ENCODE results near the gene RCBTB1. TPM values are rescaled to one million over a fixed set of nuclear protein-coding genes. Genes with fewer than 3 reads are reported as not detected.
"Not testable (repeated sequence)": the region's sequence is repeated elsewhere in the genome, so short reads cannot be mapped to it uniquely, and the experiment has no call there.

RCBTB1 gene
- total RNA-seq, 1 experiment from 2014 or later = 14.8 TPM

DNA sequence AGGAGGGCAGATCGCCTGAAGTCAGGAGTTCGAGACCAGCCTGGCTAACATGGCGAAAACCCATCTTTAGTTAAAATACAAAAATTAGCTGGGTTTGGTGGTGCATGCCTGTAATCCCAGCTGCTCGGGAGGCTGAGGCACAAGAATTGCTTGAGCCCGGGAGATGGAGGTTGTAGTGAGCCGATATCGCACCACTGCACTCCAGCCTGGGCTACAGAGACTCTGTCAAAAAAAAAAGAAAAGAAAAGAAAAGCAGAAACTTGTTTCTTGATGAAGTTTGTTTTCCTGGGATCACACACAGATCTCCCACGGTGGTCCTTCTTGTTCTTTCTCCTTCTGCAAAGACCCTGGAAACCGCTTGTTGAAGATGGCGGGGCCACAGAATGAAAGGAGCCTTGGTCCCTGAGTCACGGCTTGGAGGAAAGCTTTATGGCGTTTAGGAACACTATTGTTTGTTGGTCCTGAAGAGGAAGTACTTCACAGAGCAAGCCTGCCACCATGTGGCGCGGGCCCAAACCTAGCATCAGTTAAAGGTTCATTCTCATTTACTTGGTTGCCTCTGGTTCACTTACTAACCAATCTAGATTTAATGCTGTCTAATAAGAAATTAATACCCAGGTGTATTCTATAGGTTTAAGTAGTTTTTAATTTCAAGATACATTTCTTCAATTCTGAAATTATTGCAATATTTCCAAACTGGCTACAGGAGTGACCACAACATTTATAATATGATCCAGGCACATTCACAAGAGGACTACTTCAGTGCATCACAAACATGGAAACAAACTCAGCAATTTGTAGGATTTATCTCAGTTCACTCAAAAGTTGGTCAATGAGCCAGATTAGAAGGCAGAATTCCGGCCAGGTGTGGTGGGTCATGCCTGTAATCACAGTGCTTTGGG, 21.6 kb upstream of the RCBTB1 start:
- ChIA-PET CTCF (no interaction called here), POLR2A (interaction anchor here (0.6 kb wide), 1 partner anchor 496 kb away, joined by 4 read pairs; no protein-coding TSS in a partner anchor)
- TF ChIP-seq, protein P1, sequence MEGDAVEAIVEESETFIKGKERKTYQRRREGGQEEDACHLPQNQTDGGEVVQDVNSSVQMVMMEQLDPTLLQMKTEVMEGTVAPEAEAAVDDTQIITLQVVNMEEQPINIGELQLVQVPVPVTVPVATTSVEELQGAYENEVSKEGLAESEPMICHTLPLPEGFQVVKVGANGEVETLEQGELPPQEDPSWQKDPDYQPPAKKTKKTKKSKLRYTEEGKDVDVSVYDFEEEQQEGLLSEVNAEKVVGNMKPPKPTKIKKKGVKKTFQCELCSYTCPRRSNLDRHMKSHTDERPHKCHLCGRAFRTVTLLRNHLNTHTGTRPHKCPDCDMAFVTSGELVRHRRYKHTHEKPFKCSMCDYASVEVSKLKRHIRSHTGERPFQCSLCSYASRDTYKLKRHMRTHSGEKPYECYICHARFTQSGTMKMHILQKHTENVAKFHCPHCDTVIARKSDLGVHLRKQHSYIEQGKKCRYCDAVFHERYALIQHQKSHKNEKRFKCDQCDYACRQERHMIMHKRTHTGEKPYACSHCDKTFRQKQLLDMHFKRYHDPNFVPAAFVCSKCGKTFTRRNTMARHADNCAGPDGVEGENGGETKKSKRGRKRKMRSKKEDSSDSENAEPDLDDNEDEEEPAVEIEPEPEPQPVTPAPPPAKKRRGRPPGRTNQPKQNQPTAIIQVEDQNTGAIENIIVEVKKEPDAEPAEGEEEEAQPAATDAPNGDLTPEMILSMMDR (IDR thresholded peaks at IDR 0.05) = peak; percentile 81
- TF ChIP-seq POLR2AphosphoS5 (IDR thresholded peaks at IDR 0.05; ENCODE audit: low read depth, low read length) = no peak
- BruUV-seq (replicated peaks) = no TSS peak
- H3K27me3 ChIP-seq (ENCODE audit: control insufficient read depth, insufficient read depth, low read length) = no peaks in the 10 kb centered on the region
- no peaks in the 10 kb centered on the region for H3K36me3 ChIP-seq (ENCODE audit: control insufficient read depth, insufficient read depth, low read length)
- intact Hi-C loops (cut with micrococcal nuclease; ENCODE audit: unreplicated experiment) (loop anchor here (1.0 to 10.0 kb wide), 2 partner anchors 162 to 306 kb away; partner anchors contain the start of genes CAB39L and SETDB2), in situ Hi-C loops (cut with HindIII; ENCODE audit: low pct_unique_long_range_greater_than_20kb, low sequenced_read_pairs) (no loop called here)
- DNase-seq (ENCODE audit: low read depth, low spot score) (peak; percentile 63), ATAC-seq (peak; percentile 99)
- H3K4me1 ChIP-seq (ENCODE audit: control insufficient read depth, insufficient read depth, low read length) = peaks cover 3% of the 10 kb centered on the region; the same call in 1 of the 2 replicates
- H3K4me3 ChIP-seq (ENCODE audit: low read depth in 2 of 2, low read length in 2 of 2) = peak overlapping the region; percentile 26 to 51
- H3K27ac ChIP-seq (ENCODE audit: low read length) = peak overlapping the region; percentile 52
- no peaks in the 10 kb centered on the region for H3K9me3 ChIP-seq (ENCODE audit: control insufficient read depth, insufficient read depth, low read depth, low read length)

DNA sequence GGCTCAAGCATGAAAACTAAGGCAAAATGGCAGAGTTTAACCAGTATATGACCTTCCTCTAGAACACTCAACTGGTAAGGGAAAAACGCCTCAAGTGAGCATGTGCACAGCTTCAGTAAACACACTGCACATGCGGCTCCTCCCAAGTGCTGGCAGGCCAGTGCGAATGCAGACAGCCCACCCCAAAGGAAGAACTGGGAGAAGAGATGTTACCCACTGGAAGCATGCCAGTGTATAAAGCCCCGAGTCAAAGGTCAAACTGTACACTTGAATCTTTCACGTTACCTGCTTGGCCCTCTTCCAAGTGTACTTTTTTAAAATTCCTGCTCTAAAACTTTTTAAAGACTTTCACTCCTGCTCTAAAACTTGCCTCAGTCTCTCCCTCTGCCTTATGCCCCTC, 19.2 kb upstream of the RCBTB1 start:
- H3K27ac ChIP-seq (ENCODE audit: low read length) = no peak overlapping the region
- H3K4me3 ChIP-seq (ENCODE audit: low read depth in 2 of 2, low read length in 2 of 2) = no peak overlapping the region
- BruUV-seq (replicated peaks) = no TSS peak
- H3K4me1 ChIP-seq (ENCODE audit: control insufficient read depth, insufficient read depth, low read length) = peaks cover 3% of the 10 kb centered on the region; the same call in 1 of the 2 replicates
- no peaks in the 10 kb centered on the region for H3K27me3 ChIP-seq (ENCODE audit: control insufficient read depth, insufficient read depth, low read length)
- no peaks in the 10 kb centered on the region for H3K9me3 ChIP-seq (ENCODE audit: control insufficient read depth, insufficient read depth, low read depth, low read length)
- DNase-seq (ENCODE audit: low read depth, low spot score) = no peak
- ChIA-PET CTCF (no interaction called here), POLR2A (no interaction called here)
- ATAC-seq = no peak
- intact Hi-C loops (cut with micrococcal nuclease; ENCODE audit: unreplicated experiment) (loop anchor here (10.0 kb wide), 1 partner anchor 160 kb away; the partner anchor contains the start of genes CAB39L and SETDB2), in situ Hi-C loops (cut with HindIII; ENCODE audit: low pct_unique_long_range_greater_than_20kb, low sequenced_read_pairs) (no loop called here)
- TF ChIP-seq, protein P1 (IDR thresholded peaks at IDR 0.05) = no peak
- TF ChIP-seq TCF7L2 (IDR thresholded peaks at IDR 0.05; ENCODE audit: low read depth, low read length) = no peak
- TF ChIP-seq, protein P2, sequence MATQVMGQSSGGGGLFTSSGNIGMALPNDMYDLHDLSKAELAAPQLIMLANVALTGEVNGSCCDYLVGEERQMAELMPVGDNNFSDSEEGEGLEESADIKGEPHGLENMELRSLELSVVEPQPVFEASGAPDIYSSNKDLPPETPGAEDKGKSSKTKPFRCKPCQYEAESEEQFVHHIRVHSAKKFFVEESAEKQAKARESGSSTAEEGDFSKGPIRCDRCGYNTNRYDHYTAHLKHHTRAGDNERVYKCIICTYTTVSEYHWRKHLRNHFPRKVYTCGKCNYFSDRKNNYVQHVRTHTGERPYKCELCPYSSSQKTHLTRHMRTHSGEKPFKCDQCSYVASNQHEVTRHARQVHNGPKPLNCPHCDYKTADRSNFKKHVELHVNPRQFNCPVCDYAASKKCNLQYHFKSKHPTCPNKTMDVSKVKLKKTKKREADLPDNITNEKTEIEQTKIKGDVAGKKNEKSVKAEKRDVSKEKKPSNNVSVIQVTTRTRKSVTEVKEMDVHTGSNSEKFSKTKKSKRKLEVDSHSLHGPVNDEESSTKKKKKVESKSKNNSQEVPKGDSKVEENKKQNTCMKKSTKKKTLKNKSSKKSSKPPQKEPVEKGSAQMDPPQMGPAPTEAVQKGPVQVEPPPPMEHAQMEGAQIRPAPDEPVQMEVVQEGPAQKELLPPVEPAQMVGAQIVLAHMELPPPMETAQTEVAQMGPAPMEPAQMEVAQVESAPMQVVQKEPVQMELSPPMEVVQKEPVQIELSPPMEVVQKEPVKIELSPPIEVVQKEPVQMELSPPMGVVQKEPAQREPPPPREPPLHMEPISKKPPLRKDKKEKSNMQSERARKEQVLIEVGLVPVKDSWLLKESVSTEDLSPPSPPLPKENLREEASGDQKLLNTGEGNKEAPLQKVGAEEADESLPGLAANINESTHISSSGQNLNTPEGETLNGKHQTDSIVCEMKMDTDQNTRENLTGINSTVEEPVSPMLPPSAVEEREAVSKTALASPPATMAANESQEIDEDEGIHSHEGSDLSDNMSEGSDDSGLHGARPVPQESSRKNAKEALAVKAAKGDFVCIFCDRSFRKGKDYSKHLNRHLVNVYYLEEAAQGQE (IDR thresholded peaks at IDR 0.05; ENCODE audit: insufficient read depth in 1 of 2, low read depth in 2 of 2, low read length in 1 of 2) = no peak
- no peak for TF ChIP-seq POLR2AphosphoS5 (IDR thresholded peaks at IDR 0.05; ENCODE audit: low read depth, low read length)
- no peak for TF ChIP-seq SIN3A (IDR thresholded peaks at IDR 0.05; ENCODE audit: borderline replicate concordance, insufficient read depth, low read depth, low read length)
- no peaks in the 10 kb centered on the region for H3K36me3 ChIP-seq (ENCODE audit: control insufficient read depth, insufficient read depth, low read length)

DNA sequence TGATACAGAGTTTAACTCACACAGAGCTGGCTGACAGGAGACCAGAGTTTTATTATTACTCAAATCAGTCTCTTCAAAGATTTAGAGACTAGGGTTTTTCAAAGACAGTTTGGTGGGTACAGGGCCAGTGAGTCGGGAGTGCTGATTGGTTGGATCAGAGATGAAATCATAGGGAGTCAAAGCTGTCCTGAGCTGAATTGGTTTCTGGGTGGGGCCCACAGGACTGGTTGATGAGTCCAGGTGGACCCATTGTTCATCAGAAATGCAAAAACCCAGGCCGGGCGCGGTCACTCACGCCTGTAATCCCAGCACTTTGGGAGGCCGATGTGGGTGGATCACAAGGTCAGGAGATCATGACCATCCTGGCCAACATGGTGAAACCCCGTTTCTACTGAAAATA, 17.3 kb upstream of the RCBTB1 start:
- BruUV-seq (replicated peaks); H3K4me1 ChIP-seq (ENCODE audit: control insufficient read depth, insufficient read depth, low read length); CTCF ChIA-PET; H3K36me3 ChIP-seq (ENCODE audit: control insufficient read depth, insufficient read depth, low read length); H3K9me3 ChIP-seq (ENCODE audit: control insufficient read depth, insufficient read depth, low read depth, low read length); POLR2A ChIA-PET; H3K27ac ChIP-seq (ENCODE audit: low read length); H3K27me3 ChIP-seq (ENCODE audit: control insufficient read depth, insufficient read depth, low read length); H3K4me3 ChIP-seq (ENCODE audit: low read depth in 2 of 2, low read length in 2 of 2); ATAC-seq; in situ Hi-C loops (cut with HindIII; ENCODE audit: low pct_unique_long_range_greater_than_20kb, low sequenced_read_pairs); DNase-seq (ENCODE audit: low read depth, low spot score): not testable (repeated sequence)
- intact Hi-C loops (cut with micrococcal nuclease; ENCODE audit: unreplicated experiment) = loop anchor here (10.0 kb wide), 1 partner anchor 158 kb away; the partner anchor contains the start of genes CAB39L and SETDB2
